COLO668 (cell line): ENCODE data around the gene HOXB7.

ENCODE experiments used
- DNase-seq: peaks from one replicate; lab custom pipeline; 2025; ENCODE audit not compliant: unreplicated experiment; lab: John Stamatoyannopoulos, UW

Gene HOXB7

DNA sequence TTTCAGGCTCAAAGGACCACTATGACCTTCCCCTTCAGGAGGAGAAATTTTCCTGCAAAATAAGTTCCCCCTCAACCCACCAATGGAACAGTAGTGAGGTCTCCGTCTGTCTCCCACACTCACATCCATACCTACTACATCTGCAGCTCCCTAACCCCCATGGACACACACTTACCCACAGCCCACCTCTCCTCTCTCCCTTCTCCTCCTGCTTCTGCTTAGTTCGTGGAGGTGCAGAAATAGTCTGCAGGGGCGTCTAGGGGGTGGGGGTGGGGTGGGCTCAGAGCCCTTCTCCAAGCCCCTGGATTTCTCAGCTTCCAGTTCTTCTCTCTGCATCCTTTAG is 41.6 kb downstream of the HOXB7 start:
- no peak for DNase-seq

DNA sequence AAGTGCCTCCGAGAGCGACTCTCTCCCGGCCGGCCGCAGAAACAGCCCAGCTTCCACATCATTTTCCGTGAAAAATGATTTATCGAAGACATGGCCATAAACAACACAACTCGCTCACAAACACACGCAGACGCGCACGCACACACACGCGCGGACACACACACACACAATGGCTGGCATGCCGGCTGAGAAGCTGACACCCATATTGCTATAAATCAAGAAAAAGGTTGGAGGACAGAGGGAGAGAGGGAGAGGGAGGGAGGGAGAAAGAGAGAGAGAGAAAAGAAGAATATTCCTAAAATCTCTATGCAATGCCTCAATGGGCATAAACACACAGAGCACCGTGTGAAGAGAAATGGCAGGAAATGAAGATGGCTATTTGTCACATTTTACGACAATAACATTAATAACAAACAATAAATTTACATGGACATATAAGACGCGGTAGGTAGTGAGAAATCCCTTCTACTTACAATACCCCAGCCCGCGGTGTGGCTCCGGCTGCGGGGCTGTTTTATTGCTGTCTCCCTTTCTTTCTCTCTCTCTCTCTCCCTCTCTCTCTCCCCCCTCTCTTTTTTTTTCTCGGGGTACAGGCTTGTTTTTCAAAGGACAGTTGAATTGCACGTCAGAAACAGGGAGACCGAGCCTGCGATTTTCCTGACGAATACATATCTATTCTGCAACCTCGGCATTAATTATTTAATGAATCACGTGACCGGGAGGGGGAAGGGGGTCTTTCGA is 42.1 kb downstream of the HOXB7 start:
- DNase-seq: no peak

DNA sequence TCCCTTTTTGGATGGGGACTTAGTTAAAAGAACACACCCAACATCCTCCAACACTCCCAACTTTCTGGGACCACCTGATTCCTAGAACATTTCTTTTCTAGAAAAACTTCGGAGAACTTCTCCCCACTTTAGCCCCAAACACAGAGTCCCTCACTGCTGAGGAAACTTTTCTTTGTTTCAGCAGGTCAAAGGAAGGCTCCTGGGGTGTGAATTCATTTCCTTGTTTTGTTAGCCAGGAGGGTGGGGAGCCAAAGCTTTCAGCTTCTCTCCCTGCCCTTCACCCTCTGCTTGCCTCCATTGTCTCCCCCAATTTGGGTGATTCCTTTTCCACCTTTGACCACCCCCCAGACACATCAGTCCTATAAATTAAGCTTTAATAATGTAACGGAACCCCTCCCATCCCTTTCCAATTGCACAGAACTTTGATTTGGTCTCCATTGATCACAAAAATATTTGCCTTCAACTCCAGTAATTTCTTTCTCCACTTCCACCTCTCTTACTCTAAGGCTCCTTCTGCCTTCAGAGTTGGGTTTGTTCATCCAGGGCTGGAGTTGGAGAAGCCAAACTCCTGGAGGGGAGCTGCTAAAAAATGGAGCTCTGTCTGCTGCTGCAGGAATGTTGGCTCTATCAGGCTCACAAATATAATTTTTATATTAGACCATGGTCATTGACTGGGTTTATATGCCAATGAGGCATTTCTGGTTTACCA is 43.0 kb downstream of the HOXB7 start:
- DNase-seq: no peak

DNA sequence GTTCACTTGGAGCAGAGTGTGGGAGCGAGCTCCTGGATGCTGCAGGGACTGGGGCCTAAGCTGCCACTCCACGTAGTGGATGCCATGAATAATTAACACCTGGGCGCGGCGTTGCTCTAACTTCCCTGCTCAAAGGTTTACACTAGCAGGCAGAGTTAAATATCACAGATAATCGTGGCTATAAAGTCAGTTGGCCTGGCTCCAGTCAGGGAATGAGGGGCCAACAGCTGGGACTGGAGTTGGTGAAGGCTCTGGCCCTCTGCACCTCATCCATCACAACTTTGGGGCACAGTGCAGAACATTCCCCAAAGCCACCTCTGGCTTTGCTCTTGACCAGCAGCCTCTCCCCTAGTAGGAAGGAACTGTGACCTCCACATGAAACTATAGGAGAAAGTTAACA is 43.6 kb downstream of the HOXB7 start:
- peak; percentile 56 for DNase-seq

GRCh38 chr17:48566717-48567116 is 44.1 kb downstream of the HOXB7 start:
- DNase-seq: no peak

DNA sequence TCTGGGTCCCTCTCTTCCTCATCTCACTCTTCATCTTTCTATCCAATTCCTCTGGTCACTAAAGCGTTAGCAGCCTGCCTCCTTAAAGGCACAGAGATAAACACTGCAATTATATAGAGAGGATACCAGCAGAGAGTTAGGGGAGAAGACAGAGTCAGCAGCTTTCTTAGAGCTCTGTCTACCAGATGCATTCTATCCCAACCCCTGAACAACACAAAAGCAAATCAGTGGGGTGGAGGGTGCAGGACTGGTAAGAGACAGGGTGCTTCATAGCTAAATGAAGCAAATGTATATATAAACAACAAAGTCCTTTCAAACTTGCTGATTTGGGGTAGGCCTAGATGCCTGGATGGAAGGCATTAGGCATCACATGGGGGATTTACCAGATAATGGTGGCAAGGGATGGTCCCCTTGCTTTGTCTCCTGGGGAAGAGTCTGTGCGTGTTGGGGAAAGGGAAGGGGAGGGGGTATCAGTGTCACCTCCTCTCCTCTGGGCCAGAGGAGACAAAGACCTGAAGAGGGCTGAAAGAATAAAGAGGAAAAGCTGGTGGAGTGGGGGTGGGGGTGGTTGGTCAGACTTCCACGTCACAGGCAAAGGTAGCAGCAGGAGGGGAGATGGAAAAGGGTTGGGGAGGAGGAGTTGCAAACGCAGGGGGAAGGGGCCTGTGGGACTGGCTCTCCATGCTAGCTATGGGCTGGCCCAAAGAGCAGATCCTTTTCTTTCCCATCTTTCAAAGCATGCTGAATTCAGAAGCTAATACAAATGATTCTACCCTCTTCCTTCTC is 44.7 kb downstream of the HOXB7 start:
- DNase-seq: no peak

DNA sequence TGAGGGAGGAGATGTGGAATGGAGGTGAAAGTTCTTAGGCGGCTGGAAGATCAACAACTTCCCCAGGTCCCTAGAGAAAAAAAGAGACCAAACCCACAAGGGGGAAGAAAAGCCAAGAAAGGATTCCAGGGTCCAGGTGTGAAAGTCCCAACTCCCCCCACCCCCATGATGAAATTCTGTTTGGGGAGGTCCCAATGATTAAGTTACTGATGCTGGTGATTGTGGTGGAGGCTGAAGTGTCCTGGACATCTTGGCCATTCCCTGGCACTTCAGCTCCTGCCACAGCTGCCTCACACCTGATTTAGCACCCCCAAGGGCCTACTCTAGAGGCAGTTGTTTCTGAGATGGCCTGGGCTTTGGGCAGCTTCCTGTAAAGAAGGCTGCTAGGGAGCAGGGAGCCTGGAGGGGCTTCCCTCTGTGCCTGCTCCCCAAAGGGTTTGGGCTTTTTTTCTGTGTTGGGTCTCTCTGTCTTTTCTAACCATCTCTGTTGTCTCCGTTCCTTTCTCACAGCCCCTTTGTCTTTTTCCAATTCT is 45.7 kb downstream of the HOXB7 start:
- no peak for DNase-seq

DNA sequence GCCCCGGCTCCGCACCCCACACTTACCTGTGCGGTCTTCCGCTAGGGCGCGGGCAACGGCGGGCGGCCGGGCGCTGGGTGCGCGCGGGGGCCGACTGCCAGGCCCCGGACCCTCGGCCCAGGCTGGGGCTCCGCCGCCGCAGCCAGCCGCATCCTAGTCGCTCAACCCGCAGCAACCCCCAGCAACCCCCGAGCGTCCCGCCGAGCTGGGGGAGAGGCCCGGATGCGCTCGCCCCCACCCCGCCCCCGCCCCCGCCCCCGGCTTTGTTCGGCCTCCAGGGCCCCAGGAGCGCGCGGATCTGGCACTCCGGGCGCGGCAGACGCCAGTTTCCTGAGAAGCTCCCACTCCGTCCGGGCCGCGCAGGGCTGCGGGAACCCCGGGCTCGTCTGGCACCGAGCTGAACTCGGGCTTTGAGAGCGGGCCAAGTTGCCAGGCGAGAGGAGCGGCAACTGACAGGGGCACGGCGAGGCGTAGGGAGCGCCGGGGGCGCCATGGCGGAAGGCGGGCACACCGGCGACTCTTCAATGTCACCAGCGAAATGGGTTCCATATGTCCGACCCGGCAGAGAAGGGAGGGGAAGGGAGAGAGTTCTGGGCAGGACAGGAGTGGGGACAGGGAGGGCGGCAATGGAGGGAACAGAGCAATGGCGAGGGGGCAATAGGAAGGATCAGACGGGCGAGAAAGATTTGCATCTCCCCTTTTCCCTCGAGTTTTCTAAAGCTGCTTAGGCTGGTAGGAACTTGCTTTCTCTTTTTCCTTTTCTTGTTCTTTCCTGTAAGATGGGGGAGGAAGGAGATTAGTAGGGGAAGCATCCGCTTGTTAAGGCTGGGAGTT is 46.4 kb downstream of the HOXB7 start:
- DNase-seq: no peak

DNA sequence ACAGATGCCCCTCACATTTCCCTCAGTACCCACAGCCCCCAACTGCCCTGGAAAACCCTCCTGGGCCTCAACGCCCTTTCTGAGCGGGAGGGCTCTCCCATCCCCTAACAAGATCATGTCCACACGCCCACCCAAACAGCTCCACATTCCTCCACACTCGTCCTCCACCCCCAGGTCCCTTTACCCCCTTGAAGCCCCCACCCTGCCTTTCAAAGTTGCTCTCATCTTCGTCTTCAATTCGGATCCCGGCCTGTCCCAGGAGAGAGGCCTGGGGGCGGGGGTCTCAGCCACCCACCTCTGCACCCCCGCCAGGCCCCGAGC is 47.0 kb downstream of the HOXB7 start:
- no peak for DNase-seq

DNA sequence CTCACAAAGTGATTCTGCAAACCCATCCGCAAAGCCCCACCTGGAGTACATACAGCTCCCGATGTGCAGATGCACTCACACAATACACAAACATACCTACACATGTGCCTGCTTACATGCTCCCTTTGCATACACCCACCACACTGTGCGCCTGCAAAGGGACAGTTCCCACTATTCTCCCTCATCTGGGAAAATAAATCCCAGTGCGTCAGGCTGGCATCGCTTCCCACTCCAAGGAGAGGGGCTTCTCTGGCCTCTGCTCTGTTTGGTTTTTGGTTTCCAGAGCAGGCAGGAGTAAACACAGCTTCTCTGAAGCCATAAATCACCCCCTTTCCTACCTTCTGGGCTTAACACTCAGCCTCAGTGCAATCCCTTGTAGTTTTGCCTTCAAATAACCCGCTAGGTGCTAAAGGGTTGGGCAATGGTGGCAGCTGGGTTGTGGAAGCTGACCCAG is 47.4 kb downstream of the HOXB7 start:
- no peak for DNase-seq

- DNase-seq: no peak
Measured at GRCh38 chr17:48562934-48563333, 47.9 kb downstream of the HOXB7 start.

GRCh38 chr17:48561884-48562810 is 48.7 kb downstream of the HOXB7 start:
- peak; percentile 11 for DNase-seq

- no peak for DNase-seq
Measured at GRCh38 chr17:48559840-48560817, 50.7 kb downstream of the HOXB7 start.

DNA sequence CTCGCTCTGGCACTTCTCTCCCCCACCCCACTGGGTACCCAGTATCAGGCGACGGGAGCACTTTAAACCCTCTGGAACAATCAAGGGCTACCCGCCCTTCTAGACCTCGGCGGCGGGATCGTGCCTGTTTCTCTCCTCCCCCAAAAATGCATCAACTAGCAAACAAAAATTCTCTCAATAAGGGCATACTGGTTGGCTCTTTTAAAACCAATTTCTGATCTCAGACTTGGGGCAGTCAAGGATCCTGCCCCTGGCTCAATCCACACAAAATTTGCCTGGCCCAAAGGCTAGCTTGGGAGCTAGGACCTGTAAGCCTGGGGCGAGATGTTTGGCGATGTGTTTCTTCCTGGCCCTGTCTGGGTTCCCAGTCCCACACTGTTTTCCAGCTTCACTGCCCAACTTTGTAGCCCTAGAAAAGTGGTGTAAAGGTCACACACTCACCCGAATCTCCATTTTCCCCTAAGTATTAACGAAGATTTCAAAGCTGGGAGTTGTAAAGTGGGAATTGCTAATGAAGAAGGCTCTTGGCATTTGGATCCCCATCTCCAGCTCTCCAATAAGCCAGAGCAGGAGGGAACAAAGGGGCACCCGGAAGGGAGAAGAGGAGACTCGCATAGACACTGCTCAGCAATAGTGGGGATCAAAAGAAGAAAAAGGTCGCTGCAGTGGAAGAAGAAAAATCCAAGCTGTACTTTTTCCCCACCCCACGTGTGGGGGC is 51.5 kb downstream of the HOXB7 start:
- DNase-seq: no peak

DNA sequence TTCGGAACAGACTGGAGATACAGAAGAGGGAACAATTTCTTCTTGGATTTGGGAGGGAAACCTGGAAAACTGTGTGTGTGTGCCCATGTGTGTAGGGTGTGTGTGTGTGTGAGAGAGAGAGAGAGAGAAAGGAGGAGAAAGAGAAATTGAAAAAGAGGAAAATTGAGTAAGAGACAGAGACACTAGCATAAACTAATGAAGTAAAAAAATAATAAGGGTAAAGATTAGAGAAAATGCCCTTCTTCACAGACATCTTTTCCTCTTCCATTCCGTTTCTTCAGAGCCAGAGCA is 52.0 kb downstream of the HOXB7 start:
- DNase-seq: no peak

- no peak for DNase-seq
Measured at GRCh38 chr17:48558057-48558830, 52.6 kb downstream of the HOXB7 start.
